CD14-positive monocyte (primary cell): Measurements from ENCODE around the gene MPRIP. TPM values are rescaled to one million over a fixed set of nuclear protein-coding genes. Genes with fewer than 3 reads are reported as not detected.

Experiments
- DNase-seq, 3 donors: peaks; one replicate each; pipeline ENCODE4 v3.0.0-alpha.2; 2011 to 2022
- H2AFZ ChIP-seq: 2 replicates; pipeline ENCODE4 v1.6.0; 2012; ENCODE audit warnings: mild to moderate bottlenecking, low read depth, low read length, inconsistent platforms; ENCODE audit not compliant: insufficient read depth, poor library complexity, severe bottlenecking
- H3K27ac ChIP-seq, 2 donors: 1 replicate in 1 of 2; 2 replicates in 1 of 2; pipeline ENCODE4 v1.5.1; 2012 to 2013; ENCODE audit warnings: low read length in 2 of 2, control low read depth in 1 of 2, inconsistent platforms in 1 of 2, low read depth in 1 of 2, mild to moderate bottlenecking in 1 of 2
- H3K27me3 ChIP-seq, 2 donors: one replicate each; pipeline versions ENCODE4 v1.6.0 to v1.6.1; 2011 to 2013; ENCODE audit warnings: low read length in 2 of 2; ENCODE audit not compliant: control insufficient read depth in 2 of 2, insufficient read depth in 2 of 2
- H3K36me3 ChIP-seq, 2 donors: replicated peaks in 1 of 2; 1 replicate in 1 of 2; 2 replicates in 1 of 2; pipeline versions ENCODE4 v1.5.1 to v1.6.1; 2012 to 2013; ENCODE audit warnings: low read length in 2 of 2, control low read depth in 1 of 2, inconsistent platforms in 1 of 2, mild to moderate bottlenecking in 1 of 2; ENCODE audit not compliant: insufficient read depth in 2 of 2, control insufficient read depth in 1 of 2
- H3K4me1 ChIP-seq, 2 donors: 1 replicate in 1 of 2; 2 replicates in 1 of 2; pipeline versions ENCODE4 v1.5.1 to v1.6.1; 2012 to 2013; ENCODE audit warnings: low read length in 2 of 2, control low read depth in 1 of 2, inconsistent platforms in 1 of 2, mild to moderate bottlenecking in 1 of 2, moderate library complexity in 1 of 2; ENCODE audit not compliant: insufficient read depth in 2 of 2, control insufficient read depth in 1 of 2
- H3K4me2 ChIP-seq: replicated peaks from 2 replicates; pipeline ENCODE3; 2012; ENCODE audit warnings: low read length, moderate library complexity, mild to moderate bottlenecking; ENCODE audit not compliant: poor library complexity, severe bottlenecking; ENCODE audit errors: extremely low read depth
- H3K4me3 ChIP-seq, 3 experiments: fragments of 200-600 bp in 1 of 3; sonication (generic) in 1 of 3; replicated peaks in 1 of 3; 1 replicate in 2 of 3; 2 replicates in 1 of 3; pipeline ENCODE4 v1.5.1; 2011 to 2013; ENCODE audit warnings: low read length in 3 of 3, mild to moderate bottlenecking in 3 of 3, control low read depth in 2 of 3, low read depth in 2 of 3, inconsistent platforms in 1 of 3, moderate library complexity in 1 of 3
- H3K79me2 ChIP-seq: 2 replicates; pipeline ENCODE4 v1.6.0; 2012; ENCODE audit warnings: mild to moderate bottlenecking, control low read depth, inconsistent platforms, low read length, moderate library complexity; ENCODE audit not compliant: insufficient read depth
- H3K9ac ChIP-seq: 2 replicates; pipeline ENCODE4 v1.6.0; 2017; ENCODE audit warnings: low read length, mild to moderate bottlenecking; ENCODE audit not compliant: insufficient read depth, poor library complexity, severe bottlenecking
- H3K9me3 ChIP-seq, 2 donors: replicated peaks in 1 of 2; 1 replicate in 1 of 2; 2 replicates in 1 of 2; pipeline versions ENCODE4 v1.5.1 to v1.6.1; 2012 to 2013; ENCODE audit warnings: low read length in 2 of 2, control low read depth in 1 of 2; ENCODE audit not compliant: control insufficient read depth in 1 of 2, insufficient read depth in 1 of 2
- H4K20me1 ChIP-seq: 2 replicates; pipeline ENCODE4 v1.6.0; 2012; ENCODE audit warnings: mild to moderate bottlenecking, low read length, control low read depth, moderate library complexity; ENCODE audit not compliant: insufficient read depth
- H3K27ac Mint-ChIP-seq, 7 donors: one replicate each; pipeline ENCODE4 v1.8.0; 2020; ENCODE audit warnings: mild to moderate bottlenecking in 7 of 7, mixed read lengths in 7 of 7, moderate library complexity in 6 of 7, inconsistent platforms in 2 of 7
- H3K27me3 Mint-ChIP-seq, 3 donors: one replicate each; pipeline ENCODE4 v1.8.0; 2021 to 2022; ENCODE audit warnings: low read depth in 3 of 3, mild to moderate bottlenecking in 3 of 3, mixed read lengths in 3 of 3, moderate library complexity in 3 of 3, inconsistent platforms in 1 of 3
- H3K36me3 Mint-ChIP-seq, 2 donors: one replicate each; pipeline ENCODE4 v1.8.0; 2020; ENCODE audit warnings: mixed read lengths in 2 of 2, inconsistent platforms in 1 of 2, mild to moderate bottlenecking in 1 of 2
- H3K4me1 Mint-ChIP-seq: one replicate; pipeline ENCODE4 v1.8.0; 2020; ENCODE audit warnings: mild to moderate bottlenecking, mixed read lengths
- H3K4me3 Mint-ChIP-seq, 2 donors: one replicate each; pipeline ENCODE4 v1.8.0; 2020; ENCODE audit warnings: mild to moderate bottlenecking in 2 of 2, mixed read lengths in 2 of 2, moderate library complexity in 1 of 2
- H3K9me3 Mint-ChIP-seq, 7 donors: one replicate each; pipeline ENCODE4 v1.8.0; 2020 to 2022; ENCODE audit warnings: mixed read lengths in 7 of 7, mild to moderate bottlenecking in 6 of 7, moderate library complexity in 6 of 7, inconsistent platforms in 2 of 7
- WGBS: methylation state at CpG from one replicate; pipeline ENCODE4 v1.1.5; 2013; ENCODE audit warnings: missing lambda C conversion rate; ENCODE audit not compliant: insufficient coverage; 5-methylcytosine and 5-hydroxymethylcytosine counted together
- intact Hi-C, 2 donors: fragments of 100-400 bp; cut with micrococcal nuclease; formaldehyde crosslinking; loops; one replicate each; pipeline versions ENCODE4 v1.15.0 to v1.15.1; 2023
- polyA plus RNA-seq, 3 donors: library from polyadenylated mRNA; depleted of rRNA in 1 of 3; unstranded in 2 of 3; stranded (reverse) in 1 of 3; fragments of 300-500 nt in 2 of 3; fragments of >200 nt in 1 of 3; fragmentation: Illumina TruSeq in 2 of 3; gene quantifications; 1 replicate in 2 of 3; 2 replicates in 1 of 3; pipeline ENCODE4 v1.2.3, GENCODE V29; 2012 to 2021
- TF ChIP-seq, protein P1 (sequence below): fragments of 200-600 bp; IDR thresholded peaks from one replicate; pipeline ENCODE4 v1.8.0; 2022; ENCODE audit warnings: antibody characterized with exemption, mild to moderate bottlenecking

Gene MPRIP
- polyA plus RNA-seq, 3 donors = 2.0 to 48.7 (median 2.5) TPM

- Histone ChIP-seq H3K9me3 (no peaks in the 10 kb centered on the region), H4K20me1 (no peaks in the 10 kb centered on the region), H3K36me3 (peaks cover 67 to 99% of the 10 kb centered on the region in 2 donors), H3K9ac (no peak overlapping the region), H3K27me3 (no peaks in the 10 kb centered on the region), H2AFZ (no peak overlapping the region), H3K4me1 (peaks cover 10 to 17% of the 10 kb centered on the region in 2 donors), H3K27ac (peak overlapping the region in 1 of 2 donors; percentile 39), H3K4me2 (no peak overlapping the region), H3K79me2 (no peaks in the 10 kb centered on the region), H3K4me3 (no peak overlapping the region)
- intact Hi-C loops = no loop called here
- peaks cover 67 to 96% of the 10 kb centered on the region in 2 donors for H3K36me3 Mint-ChIP-seq
- H3K4me1 Mint-ChIP-seq = peaks cover 26% of the 10 kb centered on the region
- peak overlapping the region in 1 of 7 donors; percentile 37 for H3K27ac Mint-ChIP-seq
- no peak overlapping the region for H3K4me3 Mint-ChIP-seq
- 100% methylated on average over 2 of the region's 8 CpGs for WGBS
- TF ChIP-seq, protein P1, sequence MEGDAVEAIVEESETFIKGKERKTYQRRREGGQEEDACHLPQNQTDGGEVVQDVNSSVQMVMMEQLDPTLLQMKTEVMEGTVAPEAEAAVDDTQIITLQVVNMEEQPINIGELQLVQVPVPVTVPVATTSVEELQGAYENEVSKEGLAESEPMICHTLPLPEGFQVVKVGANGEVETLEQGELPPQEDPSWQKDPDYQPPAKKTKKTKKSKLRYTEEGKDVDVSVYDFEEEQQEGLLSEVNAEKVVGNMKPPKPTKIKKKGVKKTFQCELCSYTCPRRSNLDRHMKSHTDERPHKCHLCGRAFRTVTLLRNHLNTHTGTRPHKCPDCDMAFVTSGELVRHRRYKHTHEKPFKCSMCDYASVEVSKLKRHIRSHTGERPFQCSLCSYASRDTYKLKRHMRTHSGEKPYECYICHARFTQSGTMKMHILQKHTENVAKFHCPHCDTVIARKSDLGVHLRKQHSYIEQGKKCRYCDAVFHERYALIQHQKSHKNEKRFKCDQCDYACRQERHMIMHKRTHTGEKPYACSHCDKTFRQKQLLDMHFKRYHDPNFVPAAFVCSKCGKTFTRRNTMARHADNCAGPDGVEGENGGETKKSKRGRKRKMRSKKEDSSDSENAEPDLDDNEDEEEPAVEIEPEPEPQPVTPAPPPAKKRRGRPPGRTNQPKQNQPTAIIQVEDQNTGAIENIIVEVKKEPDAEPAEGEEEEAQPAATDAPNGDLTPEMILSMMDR = no peak
- no peak for DNase-seq
- H3K27me3 Mint-ChIP-seq = peaks cover 0 to 1% (median 0%) of the 10 kb centered on the region in 3 donors
- no peaks in the 10 kb centered on the region for H3K9me3 Mint-ChIP-seq
These were observed 133.1 kb downstream of the MPRIP start for GRCh38 chr17:17175340-17175739.

DNA sequence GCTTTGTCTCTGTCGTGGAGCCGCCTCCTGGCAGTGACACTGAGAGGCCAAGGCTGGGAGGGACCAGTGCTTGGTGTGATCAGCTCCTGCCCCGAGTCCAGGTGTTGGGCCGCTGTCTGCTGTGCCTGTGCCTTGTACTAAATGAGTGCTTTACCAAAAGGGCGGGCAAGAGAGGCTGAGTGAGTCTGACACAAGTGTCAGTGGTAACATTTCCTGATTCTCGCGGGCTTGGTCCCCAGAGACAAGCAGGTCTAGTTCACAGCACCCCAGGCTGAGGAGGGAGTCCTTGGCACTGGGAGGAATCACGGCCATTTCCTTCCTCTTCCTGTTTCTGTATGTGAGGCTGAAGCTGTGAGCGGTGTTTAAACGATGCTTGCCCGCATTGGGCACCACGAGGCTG lies 133.7 kb downstream of the MPRIP start:
- Histone ChIP-seq H2AFZ (no peak overlapping the region), H3K9ac (no peak overlapping the region), H3K27me3 (no peaks in the 10 kb centered on the region), H3K36me3 (peaks cover 72 to 99% of the 10 kb centered on the region in 2 donors), H4K20me1 (no peaks in the 10 kb centered on the region), H3K4me1 (peaks cover 10 to 17% of the 10 kb centered on the region in 2 donors), H3K4me3 (no peak overlapping the region), H3K9me3 (no peaks in the 10 kb centered on the region), H3K27ac (peak overlapping the region in 1 of 2 donors; percentile 39), H3K4me2 (no peak overlapping the region), H3K79me2 (no peaks in the 10 kb centered on the region)
- DNase-seq = peak; percentile 13 to 33 (median 15)
- 73% methylated on average over 7 of the region's 12 CpGs for WGBS
- Mint-ChIP-seq H3K4me1 (peaks cover 26% of the 10 kb centered on the region), H3K4me3 (no peak overlapping the region), H3K36me3 (peaks cover 73 to 100% of the 10 kb centered on the region in 2 donors), H3K9me3 (no peaks in the 10 kb centered on the region), H3K27me3 (peaks cover 0 to 4% (median 0%) of the 10 kb centered on the region in 3 donors), H3K27ac (peak overlapping the region; percentile 14 to 72 (median 57))
- intact Hi-C loops = no loop called here
- TF ChIP-seq, protein P1 = no peak
